ENCODE results near the gene LIN7B. TPM values are rescaled to one million over a fixed set of nuclear protein-coding genes. Genes with fewer than 3 reads are reported as not detected.
A peak's percentile ranks its signal among the peaks of the same experiment; 100 is the strongest.

The LIN7B gene
- total and polyA plus RNA-seq, 2 of the 13 experiments (the other 11 are each of a cell fraction or from before 2014, with no cell fraction given), result 5.3 to 7.6 TPM

GRCh38 chr19:49106648-49107135 lies 7.5 kb upstream of the LIN7B start (continued):
- TF ChIP-seq CTCF (CRISPR knock-in tag; IDR thresholded peaks at IDR 0.05) (peak; percentile 84), ZSCAN21 (CRISPR knock-in tag; IDR thresholded peaks at IDR 0.05; ENCODE audit: borderline replicate concordance) (no peak), SALL1 (CRISPR knock-in tag; IDR thresholded peaks at IDR 0.05) (peak; percentile 38; the same call in 1 of the 2 replicates), ZFP41 (CRISPR knock-in tag; IDR thresholded peaks at IDR 0.05; ENCODE audit: borderline replicate concordance) (0 out of 2 replicates have a peak, but pooled peaks have one; percentile 19), ZNF383 (CRISPR knock-in tag; IDR thresholded peaks at IDR 0.05; ENCODE audit: borderline replicate concordance) (no peak), RARA (CRISPR knock-in tag; IDR thresholded peaks at IDR 0.05) (no peak), ZFP62 (CRISPR knock-in tag; IDR thresholded peaks at IDR 0.05) (no peak), JUND (CRISPR knock-in tag; IDR thresholded peaks at IDR 0.05) (no peak), U2AF1 (optimal IDR thresholded peaks at IDR 0.05; ENCODE audit: low read depth, low read length) (no peak), MXD3 (CRISPR knock-in tag; IDR thresholded peaks at IDR 0.05) (no peak), ZNF552 (CRISPR knock-in tag; IDR thresholded peaks at IDR 0.05; ENCODE audit: borderline replicate concordance) (no peak), HBP1 (CRISPR knock-in tag; IDR thresholded peaks at IDR 0.05; ENCODE audit: low read depth) (no peak), MATR3 (CRISPR knock-in tag; IDR thresholded peaks at IDR 0.05) (no peak), TFDP2 (CRISPR knock-in tag; IDR thresholded peaks at IDR 0.05) (no peak), POLR2A (IDR thresholded peaks at IDR 0.05; ENCODE audit: insufficient read depth in 1 of 2, low read depth in 2 of 2, low read length in 2 of 2) (no peak), HMGXB4 (CRISPR knock-in tag; IDR thresholded peaks at IDR 0.05; ENCODE audit: borderline replicate concordance in 1 of 2, low read depth in 1 of 2) (peak in 1 of 2 experiments; percentile 32; a peak in 1 of 4 replicates), CBX5 (CRISPR knock-in tag; IDR thresholded peaks at IDR 0.05; ENCODE audit: borderline replicate concordance) (no peak), ZNF879 (CRISPR knock-in tag; IDR thresholded peaks at IDR 0.05) (no peak), NR0B2 (CRISPR knock-in tag; IDR thresholded peaks at IDR 0.05) (peak; percentile 42; the same call in 1 of the 2 replicates), KLF16 (CRISPR knock-in tag; IDR thresholded peaks at IDR 0.05) (no peak), ZNF569 (CRISPR knock-in tag; IDR thresholded peaks at IDR 0.05; ENCODE audit: borderline replicate concordance) (no peak), RBM39 (IDR thresholded peaks at IDR 0.05; ENCODE audit: low read depth, low read length, poor library complexity, severe bottlenecking) (no peak)

All from HepG2 (cell line).